Activated T-cell treated with anti-CD3 and anti-CD28 coated beads, Interleukin-2, amount 50 U/mL, for 48 hours (primary cell): Measurements from ENCODE around the gene PCDHGA1.
A peak's percentile ranks its signal among the peaks of the same experiment; 100 is the strongest.
"Not testable (repeated sequence)": the region's sequence is repeated elsewhere in the genome, so short reads cannot be mapped to it uniquely, and the experiment has no call there.

Experiments
- DNase-seq, 2 experiments: peaks; one replicate each; pipeline ENCODE4 v3.0.0-alpha.2; 2020

The PCDHGA1 gene

DNA sequence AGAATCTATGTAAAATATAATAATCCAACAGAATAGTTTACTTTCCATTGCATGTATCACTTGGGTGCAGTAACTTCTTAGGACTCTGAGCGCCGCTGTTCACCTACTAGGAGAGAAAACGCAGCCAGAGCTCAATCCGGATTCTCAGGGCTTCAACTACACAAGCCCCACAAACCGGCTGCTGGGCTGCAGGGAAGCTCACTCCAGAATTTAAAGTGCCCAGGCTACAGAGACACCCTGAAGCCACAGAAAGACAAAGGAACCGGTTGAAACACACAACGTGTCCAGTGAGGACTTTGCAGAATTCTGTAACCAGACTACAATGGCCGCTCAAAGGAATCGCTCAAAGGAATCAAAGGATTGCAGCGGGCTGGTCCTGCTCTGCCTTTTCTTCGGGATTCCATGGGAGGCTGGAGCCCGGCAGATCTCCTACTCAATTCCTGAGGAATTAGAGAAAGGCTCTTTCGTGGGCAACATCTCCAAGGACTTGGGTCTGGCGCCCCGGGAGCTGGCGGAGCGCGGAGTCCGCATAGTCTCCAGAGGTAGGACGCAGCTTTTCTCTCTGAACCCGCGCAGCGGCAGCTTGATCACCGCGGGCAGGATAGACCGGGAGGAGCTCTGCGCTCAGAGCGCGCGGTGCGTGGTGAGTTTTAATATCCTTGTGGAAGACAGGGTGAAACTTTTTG lies 82.7 kb downstream of the PCDHGA1 start, which contains the start of gene PCDHGA10:
Gene PCDHGA10 (plus strand): TSS at position 134 of the 686 bp plus-strand sequence. CDS start 189 bp downstream, at position 323.
- DNase-seq: peak in 1 of 2 experiments; percentile 66

DNA sequence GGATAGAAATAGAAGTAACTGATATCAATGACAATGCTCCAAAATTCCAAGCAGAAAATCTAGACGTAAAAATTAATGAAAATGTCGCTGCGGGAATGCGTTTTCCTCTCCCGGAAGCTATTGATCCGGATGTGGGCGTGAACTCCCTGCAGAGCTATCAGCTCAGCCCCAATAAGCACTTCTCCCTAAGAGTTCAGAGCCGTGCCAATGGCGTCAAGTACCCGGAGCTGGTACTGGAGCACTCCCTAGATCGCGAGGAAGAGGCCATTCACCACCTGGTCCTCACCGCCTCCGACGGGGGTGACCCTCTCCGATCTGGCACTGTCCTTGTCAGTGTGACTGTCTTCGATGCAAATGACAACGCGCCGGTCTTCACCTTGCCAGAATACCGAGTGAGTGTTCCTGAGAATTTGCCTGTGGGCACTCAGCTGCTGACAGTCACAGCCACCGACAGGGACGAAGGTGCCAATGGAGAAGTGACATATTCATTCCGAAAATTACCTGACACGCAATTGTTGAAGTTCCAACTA lies 83.3 kb downstream of the PCDHGA1 start:
- DNase-seq: no peak

DNA sequence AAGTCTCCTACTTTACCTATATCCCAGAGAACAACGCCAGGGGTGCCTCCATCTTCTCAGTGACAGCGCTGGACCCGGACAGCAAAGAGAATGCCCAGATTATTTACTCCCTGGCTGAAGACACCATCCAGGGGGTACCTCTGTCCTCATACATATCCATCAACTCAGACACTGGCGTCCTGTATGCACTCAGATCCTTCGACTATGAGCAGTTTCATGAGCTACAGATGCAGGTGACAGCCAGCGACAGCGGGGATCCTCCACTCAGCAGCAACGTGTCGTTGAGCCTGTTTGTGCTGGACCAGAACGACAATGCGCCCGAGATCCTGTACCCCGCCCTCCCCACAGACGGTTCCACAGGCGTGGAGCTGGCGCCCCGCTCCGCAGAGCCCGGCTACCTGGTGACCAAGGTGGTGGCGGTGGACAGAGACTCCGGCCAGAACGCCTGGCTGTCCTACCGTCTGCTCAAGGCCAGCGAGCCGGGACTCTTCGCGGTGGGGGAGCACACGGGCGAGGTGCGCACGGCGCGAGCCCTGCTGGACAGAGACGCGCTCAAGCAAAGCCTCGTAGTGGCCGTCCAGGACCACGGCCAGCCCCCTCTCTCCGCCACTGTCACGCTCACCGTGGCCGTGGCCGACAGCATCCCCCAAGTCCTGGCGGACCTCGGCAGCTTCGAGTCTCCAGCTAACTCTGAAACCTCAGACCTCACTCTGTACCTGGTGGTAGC lies 84.4 kb downstream of the PCDHGA1 start:
- DNase-seq: not testable (repeated sequence)

DNA sequence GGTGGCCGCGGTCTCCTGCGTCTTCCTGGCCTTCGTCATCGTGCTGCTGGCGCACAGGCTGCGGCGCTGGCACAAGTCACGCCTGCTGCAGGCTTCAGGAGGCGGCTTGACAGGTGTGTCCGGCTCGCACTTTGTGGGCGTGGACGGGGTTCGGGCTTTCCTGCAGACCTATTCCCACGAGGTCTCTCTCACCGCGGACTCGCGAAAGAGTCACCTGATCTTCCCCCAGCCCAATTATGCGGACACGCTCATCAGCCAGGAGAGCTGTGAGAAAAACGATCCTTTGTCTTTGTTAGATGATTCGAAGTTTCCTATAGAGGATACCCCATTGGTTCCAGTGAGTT lies 84.9 kb downstream of the PCDHGA1 start:
- DNase-seq: not testable (repeated sequence)

DNA sequence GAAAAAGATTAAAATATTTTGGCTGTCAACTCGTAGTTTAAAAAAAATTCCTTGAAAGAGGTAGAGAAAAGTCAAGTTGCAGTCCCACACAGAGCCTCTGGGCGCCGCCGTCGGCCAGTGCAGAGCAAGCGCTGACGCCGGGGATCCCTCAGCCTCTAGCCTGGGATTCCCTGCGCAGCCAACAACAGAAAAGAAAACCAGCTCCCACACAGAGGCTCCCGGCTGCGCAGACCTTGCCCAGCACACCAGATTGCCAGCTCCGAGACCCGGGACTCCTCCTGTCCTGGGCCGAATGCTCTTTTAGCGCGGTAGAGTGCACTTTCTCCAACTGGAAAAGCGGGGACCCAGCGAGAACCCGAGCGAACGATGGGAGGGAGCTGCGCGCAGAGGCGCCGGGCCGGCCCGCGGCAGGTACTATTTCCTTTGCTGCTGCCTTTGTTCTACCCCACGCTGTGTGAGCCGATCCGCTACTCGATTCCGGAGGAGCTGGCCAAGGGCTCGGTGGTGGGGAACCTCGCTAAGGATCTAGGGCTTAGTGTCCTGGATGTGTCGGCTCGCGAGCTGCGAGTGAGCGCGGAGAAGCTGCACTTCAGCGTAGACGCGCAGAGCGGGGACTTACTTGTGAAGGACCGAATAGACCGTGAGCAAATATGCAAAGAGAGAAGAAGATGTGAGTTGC lies 87.3 kb downstream of the PCDHGA1 start, which contains the start of gene PCDHGB7:
Gene PCDHGB7 (plus strand): TSS at position 184 of the 679 bp plus-strand sequence. CDS start 183 bp downstream, at position 367.
- DNase-seq: peak; percentile 69 to 71

DNA sequence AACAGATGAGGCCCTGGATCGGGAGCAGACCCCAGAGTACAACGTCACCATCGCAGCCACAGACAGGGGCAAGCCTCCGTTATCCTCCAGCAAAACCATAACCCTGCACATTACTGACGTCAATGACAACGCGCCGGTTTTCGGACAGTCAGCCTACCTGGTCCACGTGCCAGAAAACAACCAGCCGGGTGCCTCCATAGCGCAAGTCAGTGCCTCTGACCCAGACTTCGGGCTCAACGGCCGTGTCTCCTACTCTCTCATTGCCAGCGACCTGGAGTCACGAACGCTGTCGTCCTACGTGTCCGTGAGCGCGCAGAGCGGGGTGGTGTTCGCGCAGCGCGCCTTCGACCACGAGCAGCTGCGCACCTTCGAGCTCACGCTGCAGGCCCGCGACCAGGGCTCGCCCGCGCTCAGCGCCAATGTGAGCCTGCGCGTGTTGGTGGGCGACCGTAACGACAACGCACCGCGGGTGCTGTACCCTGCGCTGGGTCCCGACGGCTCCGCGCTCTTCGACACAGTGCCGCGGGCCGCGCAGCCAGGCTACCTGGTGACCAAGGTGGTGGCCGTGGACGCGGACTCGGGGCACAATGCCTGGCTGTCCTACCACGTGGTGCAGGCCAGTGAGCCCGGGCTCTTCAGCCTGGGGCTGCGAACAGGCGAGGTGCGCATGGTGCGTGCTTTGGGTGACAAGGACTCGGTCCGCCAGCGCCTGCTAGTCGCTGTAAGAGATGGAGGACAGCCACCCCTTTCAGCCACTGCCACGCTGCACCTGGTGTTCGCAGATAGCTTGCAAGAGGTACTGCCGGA lies 89.0 kb downstream of the PCDHGA1 start:
- no peak for DNase-seq

DNA sequence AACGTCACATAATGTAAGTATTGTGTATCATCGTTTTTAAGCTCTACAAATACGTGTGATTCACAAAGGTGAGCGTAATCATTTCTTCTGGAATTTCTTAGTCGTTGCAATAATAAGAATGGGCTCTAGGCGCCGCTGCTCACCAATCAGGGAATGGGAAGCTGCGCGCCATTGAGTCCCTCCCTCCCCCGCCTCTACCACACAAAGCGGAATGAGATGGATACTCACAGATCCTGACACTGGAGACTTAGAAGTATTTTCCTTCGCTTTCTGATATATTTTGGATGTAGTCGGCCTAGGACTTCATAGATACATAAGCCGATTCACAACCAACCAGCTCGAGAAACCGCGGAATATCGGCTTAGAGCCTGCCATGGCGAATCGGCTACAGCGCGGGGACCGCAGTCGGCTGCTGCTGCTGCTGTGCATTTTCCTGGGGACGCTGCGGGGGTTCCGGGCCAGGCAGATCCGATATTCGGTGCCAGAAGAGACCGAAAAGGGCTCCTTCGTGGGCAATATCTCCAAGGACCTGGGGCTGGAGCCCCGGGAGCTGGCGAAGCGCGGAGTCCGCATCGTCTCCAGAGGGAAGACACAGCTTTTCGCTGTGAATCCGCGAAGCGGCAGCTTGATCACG lies 90.7 kb downstream of the PCDHGA1 start, which contains the start of gene PCDHGA11:
Gene PCDHGA11 (plus strand): TSS at position 197 of the 634 bp plus-strand sequence. CDS start 177 bp downstream, at position 374.
- peak; percentile 62 to 66 for DNase-seq

DNA sequence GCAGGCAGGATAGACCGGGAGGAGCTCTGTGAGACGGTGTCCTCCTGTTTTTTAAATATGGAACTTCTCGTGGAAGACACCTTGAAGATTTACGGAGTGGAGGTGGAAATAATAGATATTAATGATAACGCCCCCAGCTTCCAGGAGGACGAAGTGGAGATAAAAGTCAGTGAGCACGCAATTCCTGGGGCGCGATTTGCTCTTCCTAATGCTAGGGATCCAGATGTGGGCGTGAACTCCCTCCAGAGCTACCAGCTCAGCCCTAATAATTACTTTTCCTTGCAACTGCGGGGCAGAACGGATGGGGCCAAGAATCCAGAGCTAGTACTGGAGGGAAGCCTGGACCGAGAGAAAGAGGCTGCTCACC lies 91.2 kb downstream of the PCDHGA1 start:
- no peak for DNase-seq

DNA sequence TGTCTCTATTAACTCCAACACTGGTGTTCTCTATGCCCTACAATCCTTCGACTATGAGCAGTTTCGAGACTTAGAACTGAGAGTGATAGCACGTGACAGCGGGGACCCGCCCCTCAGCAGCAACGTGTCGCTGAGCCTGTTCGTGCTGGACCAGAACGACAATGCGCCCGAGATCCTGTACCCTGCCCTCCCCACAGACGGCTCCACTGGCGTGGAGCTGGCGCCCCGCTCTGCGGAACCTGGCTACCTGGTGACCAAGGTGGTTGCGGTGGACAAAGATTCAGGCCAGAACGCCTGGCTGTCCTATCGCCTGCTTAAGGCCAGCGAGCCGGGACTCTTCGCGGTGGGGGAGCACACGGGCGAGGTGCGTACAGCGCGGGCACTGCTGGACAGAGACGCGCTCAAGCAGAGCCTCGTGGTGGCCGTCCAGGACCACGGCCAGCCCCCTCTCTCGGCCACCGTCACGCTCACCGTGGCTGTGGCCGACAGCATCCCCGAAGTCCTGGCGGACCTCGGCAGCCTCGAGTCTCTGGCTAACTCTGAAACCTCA lies 92.5 kb downstream of the PCDHGA1 start:
- no peak for DNase-seq

DNA sequence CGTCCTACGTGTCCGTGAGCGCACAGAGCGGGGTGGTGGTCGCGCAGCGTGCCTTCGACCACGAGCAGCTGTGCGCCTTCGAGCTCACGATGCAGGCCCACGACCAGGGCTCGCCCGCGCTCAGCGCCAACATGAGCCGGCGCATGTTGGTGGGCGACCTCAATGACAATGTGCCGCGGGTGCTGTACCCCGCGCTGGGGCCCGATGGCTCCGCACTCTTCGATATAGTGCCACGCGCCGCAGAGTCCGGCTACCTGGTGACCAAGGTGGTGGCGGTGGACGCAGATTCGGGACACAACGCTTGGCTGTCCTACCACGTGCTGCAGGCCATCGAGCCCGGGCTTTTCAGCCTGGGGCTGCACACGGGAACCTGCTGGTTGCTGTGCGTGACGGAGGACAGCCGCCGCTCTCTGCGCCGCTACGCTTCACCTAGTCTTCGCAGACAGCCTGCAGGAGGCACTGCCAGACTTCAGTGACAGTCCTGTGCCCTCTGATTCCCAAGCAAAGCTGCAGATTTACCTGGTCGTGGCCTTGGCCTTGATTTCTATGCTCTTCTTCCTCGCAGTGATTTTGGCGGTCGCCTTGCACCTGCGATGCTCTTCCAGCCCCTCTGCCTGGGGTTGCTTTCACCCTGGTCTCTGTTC lies 97.6 kb downstream of the PCDHGA1 start:
- no peak for DNase-seq

DNA sequence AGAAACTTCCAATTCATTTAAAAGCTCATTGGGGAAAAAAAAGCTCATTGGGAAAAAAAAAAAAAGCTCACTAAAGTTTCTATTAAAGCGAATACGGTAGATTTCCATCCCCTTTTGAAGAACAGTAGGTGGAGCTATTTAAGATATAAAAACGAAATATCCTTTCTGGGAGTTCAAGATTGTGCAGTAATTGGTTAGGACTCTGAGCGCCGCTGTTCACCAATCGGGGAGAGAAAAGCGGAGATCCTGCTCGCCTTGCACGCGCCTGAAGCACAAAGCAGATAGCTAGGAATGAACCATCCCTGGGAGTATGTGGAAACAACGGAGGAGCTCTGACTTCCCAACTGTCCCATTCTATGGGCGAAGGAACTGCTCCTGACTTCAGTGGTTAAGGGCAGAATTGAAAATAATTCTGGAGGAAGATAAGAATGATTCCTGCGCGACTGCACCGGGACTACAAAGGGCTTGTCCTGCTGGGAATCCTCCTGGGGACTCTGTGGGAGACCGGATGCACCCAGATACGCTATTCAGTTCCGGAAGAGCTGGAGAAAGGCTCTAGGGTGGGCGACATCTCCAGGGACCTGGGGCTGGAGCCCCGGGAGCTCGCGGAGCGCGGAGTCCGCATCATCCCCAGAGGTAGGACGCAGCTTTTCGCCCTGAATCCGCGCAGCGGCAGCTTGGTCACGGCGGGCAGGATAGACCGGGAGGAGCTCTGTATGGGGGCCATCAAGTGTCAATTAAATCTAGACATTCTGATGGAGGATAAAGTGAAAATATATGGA lies 100.2 kb downstream of the PCDHGA1 start, which contains the start of gene PCDHGA12:
Gene PCDHGA12 (plus strand): TSS at position 176 of the 782 bp plus-strand sequence. CDS start 253 bp downstream, at position 429.
- peak; percentile 44 to 47 for DNase-seq

DNA sequence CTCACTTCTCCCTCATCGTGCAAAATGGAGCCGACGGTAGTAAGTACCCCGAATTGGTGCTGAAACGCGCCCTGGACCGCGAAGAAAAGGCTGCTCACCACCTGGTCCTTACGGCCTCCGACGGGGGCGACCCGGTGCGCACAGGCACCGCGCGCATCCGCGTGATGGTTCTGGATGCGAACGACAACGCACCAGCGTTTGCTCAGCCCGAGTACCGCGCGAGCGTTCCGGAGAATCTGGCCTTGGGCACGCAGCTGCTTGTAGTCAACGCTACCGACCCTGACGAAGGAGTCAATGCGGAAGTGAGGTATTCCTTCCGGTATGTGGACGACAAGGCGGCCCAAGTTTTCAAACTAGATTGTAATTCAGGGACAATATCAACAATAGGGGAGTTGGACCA lies 101.0 kb downstream of the PCDHGA1 start:
- DNase-seq: peak in 1 of 2 experiments; percentile 25

DNA sequence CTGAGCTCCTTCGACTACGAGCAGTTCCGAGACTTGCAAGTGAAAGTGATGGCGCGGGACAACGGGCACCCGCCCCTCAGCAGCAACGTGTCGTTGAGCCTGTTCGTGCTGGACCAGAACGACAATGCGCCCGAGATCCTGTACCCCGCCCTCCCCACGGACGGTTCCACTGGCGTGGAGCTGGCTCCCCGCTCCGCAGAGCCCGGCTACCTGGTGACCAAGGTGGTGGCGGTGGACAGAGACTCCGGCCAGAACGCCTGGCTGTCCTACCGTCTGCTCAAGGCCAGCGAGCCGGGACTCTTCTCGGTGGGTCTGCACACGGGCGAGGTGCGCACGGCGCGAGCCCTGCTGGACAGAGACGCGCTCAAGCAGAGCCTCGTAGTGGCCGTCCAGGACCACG lies 102.0 kb downstream of the PCDHGA1 start:
- not testable (repeated sequence) for DNase-seq

DNA sequence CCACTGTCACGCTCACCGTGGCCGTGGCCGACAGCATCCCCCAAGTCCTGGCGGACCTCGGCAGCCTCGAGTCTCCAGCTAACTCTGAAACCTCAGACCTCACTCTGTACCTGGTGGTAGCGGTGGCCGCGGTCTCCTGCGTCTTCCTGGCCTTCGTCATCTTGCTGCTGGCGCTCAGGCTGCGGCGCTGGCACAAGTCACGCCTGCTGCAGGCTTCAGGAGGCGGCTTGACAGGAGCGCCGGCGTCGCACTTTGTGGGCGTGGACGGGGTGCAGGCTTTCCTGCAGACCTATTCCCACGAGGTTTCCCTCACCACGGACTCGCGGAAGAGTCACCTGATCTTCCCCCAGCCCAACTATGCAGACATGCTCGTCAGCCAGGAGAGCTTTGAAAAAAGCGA lies 102.4 kb downstream of the PCDHGA1 start:
- not testable (repeated sequence) for DNase-seq

DNA sequence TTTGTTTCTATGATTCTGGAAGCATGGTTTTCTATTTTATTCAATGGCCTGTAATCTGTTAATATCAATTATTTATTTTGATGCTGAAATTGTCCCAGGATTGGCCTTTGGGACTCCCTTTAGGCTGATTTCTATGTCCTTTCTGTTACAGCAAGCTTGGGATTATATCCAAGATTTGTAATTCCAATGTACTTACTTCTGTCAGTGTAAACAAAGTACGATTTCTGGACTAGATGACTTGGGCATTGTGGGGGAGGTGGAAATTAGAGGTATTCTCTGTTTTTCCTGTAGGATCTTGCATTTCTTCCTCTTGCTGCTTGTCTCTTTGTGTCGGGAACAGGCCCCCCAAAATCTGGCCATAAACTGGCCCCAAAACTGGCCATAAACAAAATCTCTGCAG lies 103.7 kb downstream of the PCDHGA1 start:
- DNase-seq: no peak

DNA sequence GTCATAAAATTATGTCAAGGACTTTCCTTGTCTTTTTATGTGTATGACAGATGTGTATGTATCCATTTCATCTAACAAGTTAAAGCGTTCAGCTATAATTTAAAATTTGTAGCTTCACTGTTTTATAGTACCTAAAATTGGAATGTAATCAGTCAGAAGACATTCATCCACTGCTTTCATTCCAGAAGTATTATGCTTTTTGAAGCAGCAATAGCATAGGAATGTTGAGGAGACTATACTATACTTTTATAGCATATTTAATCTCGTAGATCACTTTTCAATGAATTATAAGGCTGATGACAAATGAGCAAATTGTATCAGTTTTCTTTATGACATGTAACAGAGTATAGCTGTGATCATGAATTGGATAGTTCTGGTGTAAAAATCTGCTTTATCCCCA lies 106.9 kb downstream of the PCDHGA1 start:
- no peak for DNase-seq

DNA sequence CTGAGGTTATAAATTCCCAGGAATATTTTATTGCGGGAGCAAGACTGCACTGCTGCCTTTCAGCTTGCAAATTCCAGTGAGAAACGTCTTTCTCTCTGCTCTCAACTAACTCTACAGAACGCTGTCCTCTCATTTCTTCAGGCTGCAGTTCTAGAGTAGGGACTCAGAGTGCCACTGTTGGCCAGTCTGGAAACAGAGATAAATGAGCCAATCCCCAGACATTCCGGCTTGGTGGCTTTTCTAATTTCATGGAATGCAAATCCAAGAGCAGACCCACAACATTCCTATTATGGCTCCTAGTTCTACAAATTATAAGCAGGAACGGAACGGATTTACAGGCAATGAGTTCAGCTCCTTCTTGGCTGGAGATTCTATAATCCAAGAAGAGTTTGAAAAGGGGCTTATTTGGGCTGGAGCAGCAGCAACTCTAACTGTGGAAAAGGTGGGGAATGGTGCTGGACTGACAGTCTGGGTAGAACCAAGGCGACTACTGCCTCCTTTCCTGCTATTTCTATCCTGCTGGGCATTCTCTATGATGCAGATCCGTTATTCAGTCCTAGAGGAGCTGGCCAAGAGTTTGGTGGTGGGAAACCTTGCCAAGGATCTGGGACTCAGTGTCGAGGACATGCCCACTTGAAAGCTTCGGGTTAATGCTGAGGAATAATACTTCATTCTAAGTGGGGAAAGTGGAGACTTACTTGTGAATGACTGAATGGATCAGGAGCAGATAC lies 109.3 kb downstream of the PCDHGA1 start:
- no peak for DNase-seq

DNA sequence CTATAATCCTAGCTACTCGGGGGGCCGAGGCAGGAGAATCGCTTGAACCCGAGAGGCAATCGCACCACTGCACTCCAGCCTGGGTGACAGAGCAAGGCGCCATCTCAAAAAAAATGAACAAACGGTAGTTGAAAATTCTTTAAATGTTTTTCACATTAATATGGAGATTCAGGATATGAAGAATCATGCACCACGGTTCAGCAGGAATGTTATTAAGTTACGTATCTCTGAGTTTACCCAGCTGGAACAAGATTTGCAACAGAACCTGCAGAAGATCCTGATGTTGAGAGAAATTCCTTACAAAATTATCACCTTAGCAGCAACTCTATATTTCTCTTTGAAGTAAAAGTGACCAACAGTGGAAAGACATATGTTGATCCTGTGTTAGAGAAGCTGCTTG lies 110.0 kb downstream of the PCDHGA1 start:
- DNase-seq: no peak

DNA sequence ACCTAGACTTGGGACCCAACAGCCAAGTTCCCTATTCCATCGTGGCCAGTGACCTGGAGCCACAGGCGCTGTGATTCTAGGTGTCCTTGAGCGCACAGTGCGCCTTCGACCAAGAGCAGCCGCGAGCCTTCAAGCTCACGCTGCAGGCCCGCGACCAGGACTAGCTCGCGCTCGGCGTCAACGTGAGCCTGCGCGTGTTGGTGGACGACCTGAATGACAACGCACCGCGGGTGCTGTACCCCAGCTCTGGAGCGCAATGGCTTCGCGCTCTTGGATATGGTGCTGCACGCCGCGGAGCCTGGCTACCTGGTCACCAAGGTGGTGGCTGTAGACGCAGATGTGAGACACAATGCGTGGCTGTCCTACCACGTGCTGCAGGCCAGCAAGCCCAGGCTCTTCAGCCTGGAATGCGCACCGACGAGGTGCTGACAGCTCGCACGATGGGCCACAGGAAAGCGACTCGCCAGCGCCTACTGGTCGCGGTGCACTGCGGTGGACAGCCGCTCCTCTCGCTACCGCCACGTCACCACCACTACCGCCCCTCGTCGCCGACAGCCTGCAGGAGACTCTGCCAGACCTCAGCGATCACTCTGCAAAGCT lies 111.4 kb downstream of the PCDHGA1 start:
- DNase-seq: no peak
